ENCODE data around the gene SGPP2.
A peak's percentile ranks its signal among the peaks of the same experiment; 100 is the strongest.
"Not testable (repeated sequence)": the region's sequence is repeated elsewhere in the genome, so short reads cannot be mapped to it uniquely, and the experiment has no call there.

Gene SGPP2

GRCh38 chr2:222424276-222424728 is at the start of gene SGPP2:
Gene SGPP2 (plus strand): TSS chr2:222424543. CDS start chr2:222424603, 60 bp downstream.
- DNase-seq (ENCODE audit: low read depth in 2 of 2), result peak in 1 of 2 donors; percentile 10

GRCh38 chr2:222375798-222376197 is 48.5 kb upstream of the SGPP2 start:
- no peak for DNase-seq (ENCODE audit: low read depth in 2 of 2)

GRCh38 chr2:222380456-222380855 is 43.9 kb upstream of the SGPP2 start:
- DNase-seq (ENCODE audit: low read depth in 2 of 2), result no peak

GRCh38 chr2:222381566-222381965 is 42.8 kb upstream of the SGPP2 start:
- no peak for DNase-seq (ENCODE audit: low read depth in 2 of 2)

GRCh38 chr2:222383255-222383654 is 41.1 kb upstream of the SGPP2 start:
- DNase-seq (ENCODE audit: low read depth in 2 of 2), result no peak

GRCh38 chr2:222391743-222392285 is 32.5 kb upstream of the SGPP2 start:
- no peak for DNase-seq (ENCODE audit: low read depth in 2 of 2)

GRCh38 chr2:222393733-222394267 is 30.5 kb upstream of the SGPP2 start:
- no peak for DNase-seq (ENCODE audit: low read depth in 2 of 2)

- no peak for DNase-seq (ENCODE audit: low read depth in 2 of 2)
Measured at GRCh38 chr2:222398446-222398885, 25.9 kb upstream of the SGPP2 start.

GRCh38 chr2:222399038-222399783 is 25.1 kb upstream of the SGPP2 start:
- no peak for DNase-seq (ENCODE audit: low read depth in 2 of 2)

GRCh38 chr2:222404151-222404905 is 20.0 kb upstream of the SGPP2 start:
- no peak for DNase-seq (ENCODE audit: low read depth in 2 of 2)

- no peak for DNase-seq (ENCODE audit: low read depth in 2 of 2)
Measured at GRCh38 chr2:222408684-222409083, 15.7 kb upstream of the SGPP2 start.

- no peak for DNase-seq (ENCODE audit: low read depth in 2 of 2)
Measured at GRCh38 chr2:222410534-222410933, 13.8 kb upstream of the SGPP2 start.

- not testable (repeated sequence) for DNase-seq (ENCODE audit: low read depth in 2 of 2)
Measured at GRCh38 chr2:222412334-222412733, 12.0 kb upstream of the SGPP2 start.

- DNase-seq (ENCODE audit: low read depth in 2 of 2), result no peak
Measured at GRCh38 chr2:222413295-222413911, 10.9 kb upstream of the SGPP2 start.

GRCh38 chr2:222418739-222419138 is 5.6 kb upstream of the SGPP2 start:
- DNase-seq (ENCODE audit: low read depth in 2 of 2), result no peak

- DNase-seq (ENCODE audit: low read depth in 2 of 2), result no peak
Measured at GRCh38 chr2:222420508-222420907, 3.8 kb upstream of the SGPP2 start.

- DNase-seq (ENCODE audit: low read depth in 2 of 2), result no peak
Measured at GRCh38 chr2:222421626-222422025, 2.7 kb upstream of the SGPP2 start.

GRCh38 chr2:222423186-222423585 is 1.2 kb upstream of the SGPP2 start:
- no peak for DNase-seq (ENCODE audit: low read depth in 2 of 2)

GRCh38 chr2:222423632-222424275 is 589 bp upstream of the SGPP2 start:
- DNase-seq (ENCODE audit: low read depth in 2 of 2), result peak; percentile 31 to 33

- peak in 1 of 2 donors; percentile 18 for DNase-seq (ENCODE audit: low read depth in 2 of 2)
Measured at GRCh38 chr2:222424729-222425671, 657 bp downstream of the SGPP2 start.

Measured in activated CD4-positive, alpha-beta T cell treated with anti-CD3 and anti-CD28 coated beads for 24 hours (primary cell).